Endothelial cell of umbilical vein (primary cell): ENCODE measurements around the gene MAMDC2.

Experiments
- CTCF ChIP-seq, 2 donors: IDR thresholded peaks; 1 replicate in 1 of 2; 2 replicates in 1 of 2; pipeline ENCODE4 v1.5.1; 2011; ENCODE audit warnings: low read length in 2 of 2, mild to moderate bottlenecking in 2 of 2, moderate library complexity in 2 of 2, control low read depth in 1 of 2, inconsistent platforms in 1 of 2, low read depth in 1 of 2; ENCODE audit not compliant: insufficient read depth in 1 of 2; ENCODE audit errors: extremely low read depth in 1 of 2
- EZH2 ChIP-seq: IDR thresholded peaks from 2 replicates; pipeline ENCODE4 v1.6.1; 2012; ENCODE audit warnings: borderline replicate concordance, low read depth, mild to moderate bottlenecking, moderate library complexity, low read length, inconsistent platforms; ENCODE audit not compliant: severe bottlenecking
- FOS ChIP-seq: IDR thresholded peaks from 2 replicates; pipeline ENCODE4 v1.6.1; 2011; ENCODE audit warnings: mild to moderate bottlenecking, low read length, moderate library complexity, borderline replicate concordance; ENCODE audit not compliant: insufficient read depth
- GATA2 ChIP-seq: IDR thresholded peaks from 2 replicates; pipeline ENCODE4 v1.7.0; 2011; ENCODE audit warnings: low read depth, mild to moderate bottlenecking, moderate library complexity, mixed read lengths, low read length; ENCODE audit not compliant: insufficient read length, insufficient read depth
- JUN ChIP-seq: IDR thresholded peaks from 2 replicates; pipeline ENCODE4 v1.6.1; 2011; ENCODE audit warnings: borderline replicate concordance, low read depth; ENCODE audit not compliant: insufficient read length, insufficient read depth
- MYC ChIP-seq: IDR thresholded peaks from one replicate; pipeline ENCODE4 v1.6.1; 2011; ENCODE audit warnings: mild to moderate bottlenecking, low read depth, low read length
- POLR2A ChIP-seq: IDR thresholded peaks from 2 replicates; pipeline ENCODE4 v1.6.1; 2012; ENCODE audit warnings: low read depth, mild to moderate bottlenecking, control low read depth, low read length
- POLR2AphosphoS5 ChIP-seq: IDR thresholded peaks from 2 replicates; pipeline ENCODE4 v1.6.1; 2012; ENCODE audit warnings: low read depth, mild to moderate bottlenecking, control low read depth, low read length, moderate library complexity; ENCODE audit not compliant: insufficient read depth
- TF ChIP-seq, protein P1 (sequence below): IDR thresholded peaks from 2 replicates; pipeline ENCODE4 v1.6.1; 2011; ENCODE audit not compliant: insufficient read depth, insufficient read length

- TF ChIP-seq CTCF (IDR thresholded peaks at IDR 0.05; ENCODE audit: extremely low read depth in 1 of 2, insufficient read depth in 1 of 2, low read depth in 1 of 2, low read length in 2 of 2) (no peak), EZH2 (no peak), GATA2 (no peak), FOS (no peak), POLR2A (no peak), POLR2AphosphoS5 (no peak), JUN (no peak), MYC (no peak)
- TF ChIP-seq, protein P1, sequence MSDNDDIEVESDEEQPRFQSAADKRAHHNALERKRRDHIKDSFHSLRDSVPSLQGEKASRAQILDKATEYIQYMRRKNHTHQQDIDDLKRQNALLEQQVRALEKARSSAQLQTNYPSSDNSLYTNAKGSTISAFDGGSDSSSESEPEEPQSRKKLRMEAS, result no peak
Measured at GRCh38 chr9:70100362-70100761, 56.7 kb downstream of the MAMDC2 start.
